GM19463 (cell line): Measurements from ENCODE around the gene TMEM119.
"Not testable (repeated sequence)": the region's sequence is repeated elsewhere in the genome, so short reads cannot be mapped to it uniquely, and the experiment has no call there.

ENCODE experiments used
- ATAC-seq: cut with Tn5 transposase; IDR thresholded peaks from one replicate; pipeline ENCODE4 v1.9.1; 2021; ENCODE audit warnings: mild to moderate bottlenecking, moderate library complexity; ENCODE audit not compliant: unreplicated experiment

Gene TMEM119

DNA sequence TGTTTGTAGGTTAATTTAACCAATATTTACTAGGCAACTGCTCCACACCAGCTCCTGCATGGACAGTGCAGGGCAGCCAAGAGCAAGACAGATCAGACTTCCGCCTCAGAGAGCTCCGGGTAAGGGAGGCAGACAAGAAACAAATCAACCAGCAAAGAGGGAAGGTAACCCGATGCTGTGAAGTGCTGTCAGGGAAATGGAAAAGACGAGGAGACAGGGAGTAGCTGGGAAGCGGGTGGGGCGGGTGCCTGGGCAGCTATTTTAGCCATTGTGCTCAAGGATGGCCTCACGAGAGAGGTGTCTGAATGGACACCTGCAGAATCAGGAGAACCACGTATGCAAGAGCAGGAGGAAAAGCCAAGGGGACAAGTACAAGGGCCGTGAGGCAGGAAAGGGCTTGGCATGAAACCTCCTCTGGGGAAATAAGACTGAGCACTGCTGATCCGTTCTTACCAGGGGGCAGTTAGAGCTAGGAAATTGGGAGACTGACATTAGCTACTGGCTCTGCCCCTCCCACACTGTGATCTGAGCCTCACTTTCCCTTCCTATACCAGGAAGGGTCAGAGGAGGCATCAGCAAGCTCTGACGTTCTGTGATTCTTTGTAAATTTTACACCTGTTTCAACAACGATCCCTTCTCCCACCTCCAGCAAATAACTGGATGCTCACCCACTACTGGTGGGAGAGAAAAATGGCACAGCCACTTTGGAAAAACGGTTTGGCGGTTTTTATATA, 6.5 kb upstream of the TMEM119 start:
- no peak for ATAC-seq

DNA sequence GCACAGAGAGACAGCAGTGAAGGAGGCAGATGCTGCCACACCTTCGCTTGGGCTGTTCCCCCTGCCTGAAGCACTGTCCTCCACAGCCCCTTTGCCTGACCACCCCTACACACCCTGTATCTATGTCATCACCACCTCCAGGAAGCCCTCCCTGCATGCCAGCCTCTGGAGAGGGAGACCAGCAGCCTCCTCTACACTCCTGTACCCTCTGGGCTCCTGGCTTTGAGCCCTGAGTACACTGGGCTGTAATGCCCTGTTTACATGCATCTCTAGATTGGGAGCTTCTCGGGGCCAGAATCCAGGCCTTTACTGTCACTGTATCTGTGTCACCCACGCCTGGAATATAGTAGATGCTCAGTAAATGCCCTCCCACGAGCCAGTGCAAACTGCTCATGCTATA, 5.9 kb upstream of the TMEM119 start:
- no peak for ATAC-seq

DNA sequence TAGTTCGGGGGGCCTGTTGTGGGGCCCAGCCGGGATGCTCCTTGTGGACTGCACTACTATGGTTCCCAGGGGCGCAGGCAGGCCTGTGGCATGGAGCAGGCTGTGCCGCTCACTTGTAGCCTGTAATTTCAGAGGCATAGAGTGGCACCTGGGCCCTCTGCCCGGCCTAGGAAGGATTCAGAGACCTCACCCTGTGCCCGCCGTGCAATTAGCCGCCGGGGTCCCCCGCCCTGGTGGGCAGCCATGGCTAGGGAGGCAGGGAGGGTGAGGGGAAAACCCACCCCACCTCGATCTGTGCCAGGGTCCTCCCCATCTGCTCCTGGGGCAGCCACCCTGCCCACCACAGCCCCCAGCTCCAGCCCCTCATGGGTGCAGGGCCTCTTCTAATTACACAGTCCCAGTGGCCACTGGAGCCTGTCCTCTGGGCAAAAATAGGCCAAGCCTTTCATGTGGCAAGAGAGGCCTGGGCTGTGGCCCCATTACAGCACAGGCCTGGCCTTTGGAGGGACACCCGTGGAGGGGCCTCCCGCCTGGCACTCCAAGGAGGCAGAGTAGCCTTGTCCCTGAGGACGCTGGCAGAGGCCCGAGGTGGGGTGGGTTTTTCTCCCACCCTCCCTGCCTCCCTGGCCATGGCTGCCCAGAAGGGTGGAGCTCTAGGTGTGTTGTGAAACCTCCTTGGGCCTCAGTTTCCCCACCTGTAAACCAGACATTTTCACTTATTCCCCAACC, 5.3 kb upstream of the TMEM119 start:
- ATAC-seq, result no peak

DNA sequence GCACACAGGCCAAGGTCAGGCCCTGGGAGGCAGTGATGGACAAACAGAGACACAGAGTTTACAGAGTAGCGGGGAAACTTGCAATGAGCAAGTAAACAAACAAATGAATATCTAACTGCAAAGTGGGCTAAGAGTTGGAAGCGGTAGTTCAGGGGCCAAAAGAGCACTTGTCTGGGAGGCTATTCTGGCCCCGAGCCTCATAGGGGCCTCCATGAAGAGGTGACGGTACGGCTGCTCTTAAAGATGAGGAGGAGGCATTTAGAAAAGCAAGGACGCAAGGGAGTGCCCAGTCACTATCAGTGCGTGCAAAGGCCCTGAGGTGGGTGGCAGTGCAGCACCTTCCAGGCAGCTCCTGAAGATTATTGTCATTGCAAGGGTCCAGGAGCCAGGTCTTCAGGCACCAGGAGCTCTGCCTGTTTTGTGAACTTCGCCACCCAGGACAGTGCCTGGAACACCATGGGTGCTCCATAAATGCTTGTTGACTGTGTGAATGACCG, 4.4 kb upstream of the TMEM119 start:
- ATAC-seq, result no peak

DNA sequence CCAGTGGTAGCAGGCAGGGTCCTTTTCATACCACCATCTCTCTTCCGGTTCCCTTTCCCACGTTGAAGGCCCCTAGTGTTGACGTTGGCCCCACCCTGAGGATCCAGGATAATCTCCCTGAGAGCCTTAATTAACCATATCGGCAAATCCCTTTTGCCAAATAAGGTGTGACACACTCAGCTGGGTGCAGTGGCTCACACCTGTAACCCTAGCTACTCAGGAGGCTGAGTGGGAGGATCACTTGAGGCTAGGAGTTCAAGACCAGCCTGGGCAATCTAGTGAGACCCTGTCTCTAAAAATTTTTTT, 2.8 kb upstream of the TMEM119 start:
- no peak for ATAC-seq

DNA sequence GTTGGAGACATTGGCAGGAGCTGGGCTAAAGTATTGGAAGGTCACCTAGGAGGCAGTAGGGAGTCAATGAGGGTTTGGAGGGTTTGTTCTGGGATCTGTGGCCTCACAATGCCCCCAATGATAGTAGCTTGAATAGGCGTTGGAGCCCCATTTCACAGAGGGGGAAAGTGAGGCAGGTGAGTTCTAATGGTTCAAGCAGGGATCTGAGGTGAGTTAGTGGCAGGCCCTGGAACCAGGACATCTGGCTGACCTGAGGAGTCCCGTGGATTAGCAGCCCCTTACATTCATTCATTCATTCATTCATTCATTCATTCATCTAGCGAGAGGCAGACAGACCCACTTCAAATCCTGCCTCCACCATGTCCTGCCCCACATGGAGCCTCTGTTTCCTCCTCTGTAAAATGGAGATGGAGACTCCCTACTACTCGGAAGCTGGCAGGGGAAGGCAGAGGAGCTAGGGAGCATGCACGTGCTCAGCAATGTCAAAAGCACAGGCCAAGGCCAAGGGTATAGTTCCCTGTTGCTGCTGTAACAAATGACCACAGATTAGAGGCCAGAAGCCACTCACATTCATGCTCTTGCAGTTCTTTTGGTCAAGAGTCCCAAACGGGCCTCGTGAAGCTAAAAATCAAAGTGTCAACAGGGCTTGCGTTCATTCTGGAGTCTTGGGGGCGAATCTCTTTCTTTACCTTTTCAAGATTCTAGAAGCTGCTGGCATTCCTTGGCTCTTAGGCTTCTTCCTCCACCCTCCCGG, 2.2 kb upstream of the TMEM119 start:
- no peak for ATAC-seq

DNA sequence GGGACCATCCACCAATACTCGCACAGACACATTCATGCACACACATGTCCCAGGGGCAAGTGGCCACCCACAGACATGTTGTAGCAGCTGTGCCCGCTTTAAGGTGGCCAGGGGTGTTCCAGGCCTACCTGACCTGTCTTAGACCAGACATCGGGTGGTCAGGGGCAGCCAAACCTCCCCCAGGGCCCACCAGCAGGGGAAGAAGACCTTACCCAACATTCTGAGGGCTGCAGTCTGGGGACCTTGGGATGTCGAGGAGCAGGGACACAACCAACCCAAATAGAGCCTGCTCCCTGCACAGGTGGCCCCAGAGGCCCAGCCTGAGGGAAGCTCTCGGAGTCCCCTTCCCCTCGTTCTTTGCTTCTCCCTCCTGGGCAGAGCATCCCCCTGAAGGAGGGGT, 1.7 kb upstream of the TMEM119 start:
- ATAC-seq, result no peak

DNA sequence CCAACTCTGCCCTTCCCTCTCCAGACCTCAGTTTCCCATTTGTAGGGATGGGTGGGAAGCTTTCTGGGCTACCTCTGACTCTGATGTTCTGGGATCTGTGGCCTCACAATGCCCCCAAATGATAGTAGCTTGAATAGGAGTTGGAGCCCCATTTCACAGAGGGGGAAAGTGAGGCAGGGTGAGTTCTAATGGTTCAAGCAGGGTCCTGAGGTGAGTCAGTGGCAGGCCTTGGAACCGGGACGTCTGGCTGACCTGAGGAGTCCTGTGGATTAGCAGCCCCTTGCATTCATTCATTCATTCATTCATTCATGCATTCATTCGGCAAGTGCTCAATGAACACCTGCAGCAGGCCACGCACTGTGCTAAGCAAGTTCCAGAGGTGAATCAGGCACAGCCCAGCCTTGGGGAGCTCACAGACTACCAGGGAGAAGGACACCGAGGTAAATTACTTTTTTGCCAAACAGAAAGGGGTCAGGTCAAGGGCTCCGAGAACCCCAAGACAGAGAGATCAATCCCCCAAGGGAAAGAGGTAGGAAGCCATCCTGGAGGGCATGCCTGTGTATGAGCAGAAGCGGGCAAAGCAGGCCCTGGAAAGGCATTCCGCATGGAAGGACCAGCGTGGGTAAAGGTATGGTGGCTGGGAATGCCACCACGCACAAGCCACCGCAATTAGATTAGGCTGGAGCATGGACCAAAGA, 818 bp upstream of the TMEM119 start:
- ATAC-seq, result no peak

DNA sequence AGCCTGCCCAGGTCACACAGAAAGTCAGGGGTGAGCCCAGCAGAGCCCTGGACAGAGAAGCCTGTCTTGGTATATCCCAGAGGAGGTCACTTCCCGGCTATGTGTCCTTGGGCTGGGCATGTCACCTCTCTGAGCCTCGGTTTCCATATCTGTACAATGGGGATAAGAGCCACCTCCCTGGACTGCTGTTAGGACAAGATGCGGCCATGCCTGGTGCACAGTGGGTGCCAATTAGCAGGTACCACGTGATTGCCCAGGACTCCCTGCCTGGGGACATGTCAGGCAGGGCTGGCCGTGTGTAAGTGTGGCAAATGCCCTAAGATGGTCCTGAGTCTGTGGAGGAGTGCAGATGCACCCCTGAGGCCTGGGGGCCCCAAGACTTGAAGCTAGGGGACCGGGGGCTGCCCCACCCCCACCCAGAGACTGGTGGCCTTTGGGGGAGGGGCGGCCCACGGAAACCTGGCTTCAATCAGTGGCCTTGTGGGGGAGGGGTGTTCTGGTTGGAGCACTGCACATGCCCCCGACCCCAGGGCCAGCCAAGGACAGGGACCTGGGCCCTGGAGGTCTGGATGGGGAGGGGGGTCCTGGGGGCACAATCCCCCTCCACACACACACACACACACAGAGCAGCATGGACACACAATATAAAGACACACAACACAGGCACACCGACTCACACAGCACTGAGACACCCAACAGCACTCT, 878 bp downstream of the TMEM119 start:
- no peak for ATAC-seq

DNA sequence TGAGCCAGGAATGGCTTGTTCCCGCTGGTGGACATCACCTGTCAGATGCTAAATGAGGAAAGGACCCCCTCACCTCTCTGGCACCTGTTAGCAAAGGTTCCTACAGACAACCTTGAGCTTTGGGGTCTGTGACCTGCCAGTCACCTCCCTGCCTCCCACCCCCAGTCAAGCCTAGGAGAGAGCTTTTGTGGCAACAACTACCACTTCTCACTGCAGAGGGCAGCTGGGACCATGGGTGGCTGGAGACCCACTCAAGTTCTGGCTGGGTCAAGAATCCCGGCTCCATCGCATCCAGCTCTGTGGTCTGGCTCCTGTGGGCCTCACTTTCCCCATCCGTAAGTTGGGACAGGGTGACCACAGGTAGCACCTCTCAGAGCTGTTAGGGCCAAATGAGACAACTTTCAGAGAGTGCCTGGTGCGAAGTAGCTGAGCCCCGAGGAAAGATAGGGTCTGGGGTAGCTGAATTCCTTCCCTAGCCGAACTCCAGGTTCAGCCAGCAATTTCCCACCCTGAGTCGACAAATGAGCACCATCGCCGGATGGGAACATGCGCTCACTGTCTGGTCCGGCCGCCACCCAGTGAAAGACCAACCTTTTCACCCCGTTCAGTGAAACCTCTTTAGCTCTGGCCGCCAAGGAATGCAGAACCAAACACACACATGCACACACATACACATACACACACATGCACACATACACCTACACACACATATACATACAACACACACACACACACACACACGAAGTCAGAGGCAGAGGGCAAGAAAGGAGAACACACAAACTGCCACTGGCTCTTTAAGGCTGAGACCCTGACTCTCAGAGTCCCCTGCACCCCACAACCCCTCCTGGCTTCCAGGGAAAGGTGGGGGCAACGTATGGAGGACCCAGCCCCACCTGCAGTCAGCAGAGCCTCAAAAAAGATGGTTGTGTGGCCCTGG, 1.9 kb downstream of the TMEM119 start:
- ATAC-seq, result no peak

DNA sequence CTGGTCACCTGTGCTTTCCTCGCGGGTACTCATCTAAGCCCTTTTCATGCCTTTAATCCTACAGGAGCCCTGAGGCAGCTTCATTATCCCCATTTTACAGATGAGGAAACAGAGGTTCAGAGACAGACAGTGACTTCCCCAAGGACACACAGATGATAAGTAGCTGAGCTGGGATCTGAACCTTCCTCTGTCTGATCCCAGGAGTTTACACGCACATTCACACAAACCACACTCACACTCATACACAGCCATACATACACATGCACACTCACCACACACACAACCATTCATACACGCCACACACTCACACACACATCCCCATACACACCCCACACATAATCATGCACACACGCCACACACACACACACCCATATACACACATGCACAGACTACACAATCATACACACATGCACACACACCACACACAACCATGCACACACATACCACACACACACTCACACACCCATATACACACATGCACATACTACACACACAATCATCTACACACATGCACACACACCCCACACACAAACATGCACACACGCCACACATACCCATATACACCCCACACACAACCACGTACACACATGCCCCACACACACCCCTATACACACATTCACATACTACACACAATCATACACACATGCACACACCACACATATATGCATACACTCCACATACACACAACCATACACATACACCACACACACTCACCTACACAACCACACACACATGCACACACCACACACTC, 2.7 kb downstream of the TMEM119 start:
- no peak for ATAC-seq

DNA sequence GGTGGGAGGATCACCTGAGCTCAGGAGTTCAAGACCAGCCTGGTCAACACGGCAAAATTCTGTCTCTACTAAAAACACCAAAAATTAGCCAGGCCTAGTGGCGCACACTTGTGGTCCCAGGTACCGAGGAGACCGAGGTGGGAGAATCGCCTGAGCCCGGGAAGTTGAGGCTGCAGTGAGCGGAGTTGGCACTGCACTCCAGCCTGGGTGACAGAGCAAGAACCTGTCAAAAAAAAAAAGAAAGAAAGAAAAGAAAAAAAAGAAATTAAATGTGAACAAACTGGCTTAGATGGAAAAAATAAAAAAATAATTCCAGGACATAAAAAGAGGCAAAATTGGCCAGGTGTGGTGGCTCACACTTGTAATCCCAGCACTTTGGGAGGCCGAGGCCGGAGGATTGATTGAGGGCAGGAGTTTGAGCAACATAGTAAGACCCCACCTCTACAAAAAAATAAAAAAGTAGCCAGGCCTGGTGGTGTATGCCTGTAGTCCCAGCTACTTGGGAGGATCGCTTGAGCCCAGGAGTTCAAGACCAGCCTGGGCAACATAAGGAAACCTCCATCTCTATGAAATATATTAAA, 3.5 kb downstream of the TMEM119 start:
- no peak for ATAC-seq

DNA sequence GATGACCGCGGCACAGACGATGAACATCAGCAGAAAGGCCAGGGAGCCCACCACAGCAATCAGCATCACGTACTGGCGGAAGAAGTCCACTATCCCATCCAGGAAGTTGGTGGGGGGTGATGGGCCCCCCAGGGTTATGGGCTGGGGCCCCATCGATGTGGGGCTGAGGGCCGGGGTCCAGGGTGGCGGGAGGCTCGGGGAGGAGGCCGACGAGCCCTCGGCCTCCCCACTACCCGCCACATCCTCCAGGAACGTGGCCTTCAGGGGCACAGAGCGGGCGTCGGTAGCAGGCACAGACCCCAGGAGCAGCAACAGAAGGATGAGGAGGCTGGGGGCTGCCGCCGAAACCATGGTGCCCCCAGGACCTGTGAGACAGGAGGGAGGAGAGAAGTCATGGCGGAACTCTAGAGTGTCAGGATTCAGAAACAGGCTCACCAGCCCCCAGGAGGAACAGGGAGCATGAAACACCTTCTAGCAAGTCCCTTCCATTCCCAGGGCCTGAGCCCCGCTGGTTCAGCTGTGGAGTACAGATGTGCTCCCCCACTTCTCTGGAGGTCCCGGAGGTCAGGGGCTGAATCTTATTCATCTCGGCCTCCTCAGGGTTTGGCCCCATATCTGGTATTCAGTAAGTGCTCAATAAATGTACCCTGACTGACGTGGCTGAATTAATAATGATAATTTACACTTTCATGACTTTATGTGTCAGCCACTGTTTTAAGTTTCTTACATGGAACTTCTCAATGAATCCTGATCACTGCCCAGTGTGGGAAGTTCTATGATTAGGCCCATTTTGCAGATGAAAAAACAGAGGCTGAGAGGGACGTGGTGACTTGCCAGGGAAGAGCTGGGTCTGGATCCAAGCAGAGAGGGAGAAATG, 5.6 kb downstream of the TMEM119 start:
- no peak for ATAC-seq

DNA sequence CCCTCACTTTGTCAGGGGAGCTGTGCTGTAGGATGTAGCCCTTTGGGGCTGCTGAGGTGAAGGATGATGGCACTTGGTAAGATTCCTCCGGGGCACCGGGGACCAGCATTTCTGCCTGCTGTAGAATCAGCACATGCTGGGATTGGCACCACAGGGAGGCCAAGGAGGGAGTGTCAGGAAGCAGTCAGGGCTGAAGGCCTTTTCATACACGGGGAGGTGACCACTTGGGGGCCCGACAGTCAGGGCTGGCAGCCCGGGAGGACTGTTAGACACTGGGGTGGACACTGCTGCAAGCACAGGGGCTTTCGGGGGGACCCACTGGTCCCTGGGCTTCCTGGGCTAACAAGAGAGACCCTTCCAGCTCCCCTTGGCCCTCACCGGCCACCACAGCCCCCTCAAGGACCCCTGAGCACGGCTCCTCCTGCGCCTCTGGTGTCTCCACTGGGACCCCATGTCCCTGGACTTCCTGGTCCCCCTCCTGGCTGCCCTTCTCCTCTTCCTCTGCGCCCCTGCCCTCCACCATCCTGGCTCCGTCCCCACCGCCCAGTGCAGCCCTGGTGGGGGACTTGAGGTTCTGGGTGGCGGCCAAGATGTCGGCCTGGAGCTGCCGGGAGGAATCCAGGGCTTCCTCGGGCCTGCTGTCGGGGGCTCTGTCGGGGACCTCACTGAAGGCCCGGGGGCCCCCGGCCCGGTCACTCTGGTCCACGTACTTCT, 6.5 kb downstream of the TMEM119 start:
- no peak for ATAC-seq

DNA sequence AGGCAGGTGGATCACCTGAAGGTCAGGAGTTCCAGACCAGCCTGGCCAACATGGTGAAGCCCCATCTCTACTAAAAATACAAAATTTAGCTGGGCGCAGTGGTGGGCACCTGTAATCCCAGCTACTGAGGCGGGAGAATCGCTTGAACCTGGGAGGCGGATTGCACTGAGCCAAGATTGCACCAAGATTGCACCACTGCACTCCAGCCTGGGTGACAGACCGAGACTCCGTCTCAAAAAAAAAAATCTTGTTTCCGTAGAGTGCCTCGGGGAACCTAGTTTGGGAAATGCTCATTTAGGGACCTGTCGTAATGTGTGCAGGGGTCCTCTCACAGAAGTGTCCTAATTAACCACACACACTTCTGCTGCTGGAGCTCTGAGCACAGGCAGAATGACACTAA, 7.4 kb downstream of the TMEM119 start:
- ATAC-seq, result not testable (repeated sequence)

DNA sequence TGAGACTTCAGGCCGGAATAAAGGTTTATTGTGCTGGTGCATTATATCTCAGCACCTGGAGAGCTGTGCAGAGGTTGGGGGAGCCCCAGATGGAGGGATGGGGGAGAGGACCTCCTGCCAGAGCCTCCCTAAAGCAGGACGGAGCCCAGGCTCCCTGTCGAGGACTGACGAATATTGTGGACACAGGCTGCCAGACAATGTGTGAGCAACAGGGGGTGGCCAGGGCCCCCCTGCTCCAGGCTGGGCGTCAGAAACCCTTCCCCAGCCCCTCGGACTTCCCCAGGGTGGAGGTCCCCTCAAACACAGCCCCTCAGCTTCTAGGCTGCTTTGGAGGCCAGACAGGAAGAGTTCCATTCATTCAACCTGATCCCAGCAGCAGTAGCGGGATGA, 8.0 kb downstream of the TMEM119 start:
- no peak for ATAC-seq
